GM23338 (cell line): ENCODE measurements around the gene RAD51B. TPM values are rescaled to one million over a fixed set of nuclear protein-coding genes. Genes with fewer than 3 reads are reported as not detected.

Source experiments
- ATAC-seq: fragments of 200-7000 bp; cut with Tn5 transposase; 3 replicates; pipeline ENCODE4 v1.9.1; 2020
- DNase-seq: peaks from one replicate; pipeline ENCODE4 v3.0.0-alpha.2; 2015; ENCODE audit warnings: low spot score
- H2AFZ ChIP-seq: fragments of 200-600 bp; sonication (generic); 2 replicates; pipeline ENCODE4 v1.8.0; 2016; ENCODE audit warnings: antibody characterized with exemption, mild to moderate bottlenecking, moderate library complexity
- H3F3A ChIP-seq: fragments of 200-600 bp; sonication (generic); replicated peaks from 2 replicates; pipeline ENCODE4 v1.8.0; 2017; ENCODE audit warnings: antibody characterized with exemption, mixed run types, low read depth
- H3K27ac ChIP-seq: fragments of 200-600 bp; sonication (generic); 2 replicates; pipeline ENCODE4 v1.6.1; 2016; ENCODE audit warnings: low read depth
- H3K27me3 ChIP-seq: fragments of 200-600 bp; sonication (generic); 2 replicates; pipeline ENCODE4 v1.8.0; 2016; ENCODE audit warnings: mild to moderate bottlenecking, mixed run types, moderate library complexity; ENCODE audit not compliant: insufficient read depth
- H3K36me3 ChIP-seq: fragments of 200-600 bp; sonication (generic); 2 replicates; pipeline ENCODE4 v1.8.0; 2016; ENCODE audit warnings: mild to moderate bottlenecking; ENCODE audit not compliant: insufficient read depth
- H3K4me1 ChIP-seq: fragments of 200-600 bp; sonication (generic); 2 replicates; pipeline ENCODE4 v1.8.0; 2016; ENCODE audit warnings: mild to moderate bottlenecking, moderate library complexity; ENCODE audit not compliant: insufficient read depth
- H3K4me2 ChIP-seq: fragments of 200-600 bp; sonication (generic); 2 replicates; pipeline ENCODE4 v1.7.1; 2017; ENCODE audit warnings: mixed run types
- H3K4me3 ChIP-seq: fragments of 200-600 bp; sonication (generic); 2 replicates; pipeline ENCODE4 v1.6.1; 2016; ENCODE audit warnings: mixed run types
- H3K79me2 ChIP-seq: fragments of 200-600 bp; sonication (generic); replicated peaks from 2 replicates; pipeline ENCODE4 v1.8.0; 2017; ENCODE audit warnings: mild to moderate bottlenecking; ENCODE audit not compliant: insufficient read depth
- H3K9me2 ChIP-seq: fragments of 200-600 bp; sonication (generic); 2 replicates; pipeline ENCODE4 v1.8.0; 2017; ENCODE audit not compliant: insufficient read depth
- H4K20me1 ChIP-seq: fragments of 200-600 bp; sonication (generic); replicated peaks from 2 replicates; pipeline ENCODE4 v1.8.0; 2017; ENCODE audit warnings: mild to moderate bottlenecking; ENCODE audit not compliant: insufficient read depth
- H3K27ac Mint-ChIP-seq: 2 replicates; pipeline ENCODE4 v1.8.0; 2020; ENCODE audit warnings: inconsistent platforms, mild to moderate bottlenecking, moderate library complexity, mixed read lengths
- H3K27me3 Mint-ChIP-seq: 3 replicates; pipeline ENCODE4 v1.8.0; 2022; ENCODE audit warnings: low read depth, mild to moderate bottlenecking, moderate library complexity, mixed read lengths, inconsistent platforms; ENCODE audit not compliant: insufficient read depth, poor library complexity
- H3K36me3 Mint-ChIP-seq: 3 replicates; pipeline ENCODE4 v1.8.0; 2021; ENCODE audit warnings: low read depth, mild to moderate bottlenecking, inconsistent platforms, moderate library complexity, mixed read lengths
- H3K4me1 Mint-ChIP-seq: 3 replicates; pipeline ENCODE4 v1.8.0; 2020; ENCODE audit warnings: mild to moderate bottlenecking, inconsistent platforms, mixed read lengths
- H3K4me3 Mint-ChIP-seq: 3 replicates; pipeline ENCODE4 v1.8.0; 2021; ENCODE audit warnings: moderate library complexity, mild to moderate bottlenecking, inconsistent platforms, mixed read lengths
- H3K9me3 Mint-ChIP-seq: 3 replicates; pipeline ENCODE4 v1.8.0; 2020; ENCODE audit warnings: moderate library complexity, mild to moderate bottlenecking, inconsistent platforms, mixed read lengths
- CREB1 ChIP-seq: fragments of 250-450 bp; sonication (Bioruptor Pico); IDR thresholded peaks from 2 replicates; pipeline ENCODE4 v1.5.0; 2020; ENCODE audit warnings: low read depth, mild to moderate bottlenecking, moderate library complexity
- CTCF ChIP-seq, 2 experiments: fragments of 200-600 bp in 1 of 2; sonication (generic) in 1 of 2; conservative IDR thresholded peaks; 2 replicates each; pipeline versions ENCODE4 v1.5.1 to v1.6.1; 2016 to 2017; ENCODE audit warnings: antibody characterized with exemption in 2 of 2, low read depth in 2 of 2, mild to moderate bottlenecking in 2 of 2, moderate library complexity in 1 of 2
- EZH2 ChIP-seq: fragments of 200-600 bp; sonication (generic); IDR thresholded peaks from one replicate; pipeline ENCODE4 v1.8.0; 2017; ENCODE audit warnings: antibody characterized with exemption, mild to moderate bottlenecking, low read depth; ENCODE audit not compliant: unreplicated experiment
- EZH2phosphoT487 ChIP-seq: fragments of 200-600 bp; sonication (generic); IDR thresholded peaks from one replicate; pipeline ENCODE4 v1.8.1; 2018; ENCODE audit warnings: antibody characterized with exemption; ENCODE audit not compliant: unreplicated experiment
- JUNB ChIP-seq: IDR thresholded peaks from one replicate; pipeline ENCODE4 v1.6.1; 2016; ENCODE audit warnings: antibody characterized with exemption; ENCODE audit not compliant: unreplicated experiment
- NANOG ChIP-seq: IDR thresholded peaks from 2 replicates; pipeline ENCODE4 v1.6.1; 2016; ENCODE audit warnings: antibody characterized with exemption, borderline replicate concordance
- POLR2AphosphoS5 ChIP-seq: IDR thresholded peaks from 2 replicates; pipeline ENCODE4 v1.6.1; 2016; ENCODE audit warnings: antibody characterized with exemption, low read depth
- STAT1 ChIP-seq: IDR thresholded peaks from one replicate; pipeline ENCODE4 v1.6.1; 2016; ENCODE audit warnings: antibody characterized with exemption; ENCODE audit not compliant: unreplicated experiment
- ZNF331 ChIP-seq: fragments of 250-450 bp; sonication (Bioruptor Pico); IDR thresholded peaks from 2 replicates; pipeline ENCODE4 v1.5.0; 2020; ENCODE audit warnings: low read depth, mild to moderate bottlenecking, moderate library complexity
- polyA plus RNA-seq: library from polyadenylated mRNA; unstranded; fragments of >200 nt; fragmentation: Nextera tagmentation; extraction: Ambion mirVana; gene quantifications from 2 replicates; pipeline ENCODE4 v1.2.1, GENCODE V29; 2016
- total RNA-seq: library from RNA; depleted of rRNA; stranded (reverse); fragments of >200 nt; shearing (Covaris generic); gene quantifications from 2 replicates; pipeline ENCODE4 v1.2.3, GENCODE V29; 2014
- TF ChIP-seq, protein P1 (sequence below): IDR thresholded peaks from one replicate; pipeline ENCODE4 v1.6.1; 2018; ENCODE audit warnings: antibody characterized with exemption; ENCODE audit not compliant: unreplicated experiment
- TF ChIP-seq, protein P2 (sequence below): IDR thresholded peaks from 2 replicates; pipeline ENCODE4 v1.6.1; 2016; ENCODE audit warnings: antibody characterized with exemption

The RAD51B gene
- total and polyA plus RNA-seq, 2 experiments from 2014 or later, result 15.7 to 29.1 TPM

GRCh38 chr14:68654471-68654941 lies 834.9 kb downstream of the RAD51B start (continued):
- TF ChIP-seq CTCF (conservative IDR thresholded peaks at IDR 0.05; ENCODE audit: low read depth in 2 of 2), result no peak

DNA sequence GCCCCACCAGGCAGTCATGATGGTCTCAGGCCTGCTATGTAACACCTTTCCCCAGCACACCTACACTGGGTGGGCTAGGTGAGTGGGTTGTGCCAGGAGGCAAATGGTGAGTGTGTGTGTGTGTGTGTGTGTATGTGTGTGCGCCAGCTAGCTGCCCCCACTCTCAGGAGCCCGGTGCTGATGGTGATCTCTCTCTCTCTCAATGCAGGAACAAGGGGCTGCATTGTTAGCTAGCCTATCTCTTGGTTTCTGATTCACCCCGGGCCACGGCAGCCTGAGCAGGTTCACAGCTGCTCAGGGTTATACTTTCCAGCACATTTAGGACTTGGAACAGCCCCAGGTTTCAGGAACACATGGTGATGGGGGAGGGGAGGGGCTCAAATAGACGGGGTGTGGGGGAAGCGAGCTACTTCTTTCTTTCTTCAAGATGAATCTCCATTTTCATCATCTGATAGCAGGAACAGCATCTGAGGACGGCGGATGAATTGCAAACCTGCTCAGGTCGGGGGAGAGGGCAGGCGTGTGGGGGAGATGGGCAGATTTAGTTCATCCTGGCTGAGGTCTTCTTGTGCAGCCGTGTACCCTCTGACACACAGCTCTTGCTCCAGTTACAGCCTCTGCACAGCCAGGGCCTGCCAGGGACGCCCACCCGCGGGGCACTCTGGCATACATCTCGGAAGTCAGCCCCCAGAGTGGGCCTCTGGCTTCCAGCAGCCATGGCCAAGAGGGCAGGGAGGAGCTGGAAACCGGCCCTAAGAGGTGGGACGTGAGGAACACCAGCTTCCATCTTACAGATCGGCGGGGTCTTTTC lies 835.6 kb downstream of the RAD51B start:
- H3K4me3 Mint-ChIP-seq, result no peak overlapping the region
- ATAC-seq, result no peak
- TF ChIP-seq JUNB (no peak), CTCF (conservative IDR thresholded peaks at IDR 0.05; ENCODE audit: low read depth in 2 of 2) (no peak), ZNF331 (no peak), CREB1 (CRISPR knock-in tag) (no peak), EZH2phosphoT487 (no peak), EZH2 (no peak), POLR2AphosphoS5 (no peak), NANOG (no peak), STAT1 (no peak)
- TF ChIP-seq, protein P1, sequence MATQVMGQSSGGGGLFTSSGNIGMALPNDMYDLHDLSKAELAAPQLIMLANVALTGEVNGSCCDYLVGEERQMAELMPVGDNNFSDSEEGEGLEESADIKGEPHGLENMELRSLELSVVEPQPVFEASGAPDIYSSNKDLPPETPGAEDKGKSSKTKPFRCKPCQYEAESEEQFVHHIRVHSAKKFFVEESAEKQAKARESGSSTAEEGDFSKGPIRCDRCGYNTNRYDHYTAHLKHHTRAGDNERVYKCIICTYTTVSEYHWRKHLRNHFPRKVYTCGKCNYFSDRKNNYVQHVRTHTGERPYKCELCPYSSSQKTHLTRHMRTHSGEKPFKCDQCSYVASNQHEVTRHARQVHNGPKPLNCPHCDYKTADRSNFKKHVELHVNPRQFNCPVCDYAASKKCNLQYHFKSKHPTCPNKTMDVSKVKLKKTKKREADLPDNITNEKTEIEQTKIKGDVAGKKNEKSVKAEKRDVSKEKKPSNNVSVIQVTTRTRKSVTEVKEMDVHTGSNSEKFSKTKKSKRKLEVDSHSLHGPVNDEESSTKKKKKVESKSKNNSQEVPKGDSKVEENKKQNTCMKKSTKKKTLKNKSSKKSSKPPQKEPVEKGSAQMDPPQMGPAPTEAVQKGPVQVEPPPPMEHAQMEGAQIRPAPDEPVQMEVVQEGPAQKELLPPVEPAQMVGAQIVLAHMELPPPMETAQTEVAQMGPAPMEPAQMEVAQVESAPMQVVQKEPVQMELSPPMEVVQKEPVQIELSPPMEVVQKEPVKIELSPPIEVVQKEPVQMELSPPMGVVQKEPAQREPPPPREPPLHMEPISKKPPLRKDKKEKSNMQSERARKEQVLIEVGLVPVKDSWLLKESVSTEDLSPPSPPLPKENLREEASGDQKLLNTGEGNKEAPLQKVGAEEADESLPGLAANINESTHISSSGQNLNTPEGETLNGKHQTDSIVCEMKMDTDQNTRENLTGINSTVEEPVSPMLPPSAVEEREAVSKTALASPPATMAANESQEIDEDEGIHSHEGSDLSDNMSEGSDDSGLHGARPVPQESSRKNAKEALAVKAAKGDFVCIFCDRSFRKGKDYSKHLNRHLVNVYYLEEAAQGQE, result no peak
- TF ChIP-seq, protein P2, sequence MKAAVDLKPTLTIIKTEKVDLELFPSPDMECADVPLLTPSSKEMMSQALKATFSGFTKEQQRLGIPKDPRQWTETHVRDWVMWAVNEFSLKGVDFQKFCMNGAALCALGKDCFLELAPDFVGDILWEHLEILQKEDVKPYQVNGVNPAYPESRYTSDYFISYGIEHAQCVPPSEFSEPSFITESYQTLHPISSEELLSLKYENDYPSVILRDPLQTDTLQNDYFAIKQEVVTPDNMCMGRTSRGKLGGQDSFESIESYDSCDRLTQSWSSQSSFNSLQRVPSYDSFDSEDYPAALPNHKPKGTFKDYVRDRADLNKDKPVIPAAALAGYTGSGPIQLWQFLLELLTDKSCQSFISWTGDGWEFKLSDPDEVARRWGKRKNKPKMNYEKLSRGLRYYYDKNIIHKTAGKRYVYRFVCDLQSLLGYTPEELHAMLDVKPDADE, result no peak

More for the DNA sequence above, 835.6 kb downstream of the RAD51B start:
- Histone ChIP-seq H4K20me1 (no peaks in the 10 kb centered on the region), H3K36me3 (no peaks in the 10 kb centered on the region), H3K4me3 (no peak overlapping the region), H2AFZ (no peak overlapping the region), H3K4me2 (no peak overlapping the region), H3K9me2 (0 out of 2 replicates have a peak, but pooled peaks cover 3% of the 10 kb centered on the region), H3K4me1 (no peaks in the 10 kb centered on the region), H3F3A (no peaks in the 10 kb centered on the region), H3K27ac (no peak overlapping the region), H3K27me3 (no peaks in the 10 kb centered on the region), H3K79me2 (no peaks in the 10 kb centered on the region)
- H3K36me3 Mint-ChIP-seq, result no peaks in the 10 kb centered on the region; the same call in 2 of the 3 replicates
- H3K4me1 Mint-ChIP-seq, result peaks cover 21% of the 10 kb centered on the region
- peaks cover 16% of the 10 kb centered on the region for H3K27me3 Mint-ChIP-seq
- no peaks in the 10 kb centered on the region for H3K9me3 Mint-ChIP-seq
- no peak overlapping the region for H3K27ac Mint-ChIP-seq
- DNase-seq, result no peak
